NCI-H146 treated with DMSO at 0.1 percent for 48 hours (cell line): ENCODE data around the gene TC2N.
"Not testable (repeated sequence)": the region's sequence is repeated elsewhere in the genome, so short reads cannot be mapped to it uniquely, and the experiment has no call there.

Source experiments
- DNase-seq: peaks from one replicate; lab custom pipeline; 2025; ENCODE audit not compliant: unreplicated experiment; lab: John Stamatoyannopoulos, UW

TC2N gene

DNA sequence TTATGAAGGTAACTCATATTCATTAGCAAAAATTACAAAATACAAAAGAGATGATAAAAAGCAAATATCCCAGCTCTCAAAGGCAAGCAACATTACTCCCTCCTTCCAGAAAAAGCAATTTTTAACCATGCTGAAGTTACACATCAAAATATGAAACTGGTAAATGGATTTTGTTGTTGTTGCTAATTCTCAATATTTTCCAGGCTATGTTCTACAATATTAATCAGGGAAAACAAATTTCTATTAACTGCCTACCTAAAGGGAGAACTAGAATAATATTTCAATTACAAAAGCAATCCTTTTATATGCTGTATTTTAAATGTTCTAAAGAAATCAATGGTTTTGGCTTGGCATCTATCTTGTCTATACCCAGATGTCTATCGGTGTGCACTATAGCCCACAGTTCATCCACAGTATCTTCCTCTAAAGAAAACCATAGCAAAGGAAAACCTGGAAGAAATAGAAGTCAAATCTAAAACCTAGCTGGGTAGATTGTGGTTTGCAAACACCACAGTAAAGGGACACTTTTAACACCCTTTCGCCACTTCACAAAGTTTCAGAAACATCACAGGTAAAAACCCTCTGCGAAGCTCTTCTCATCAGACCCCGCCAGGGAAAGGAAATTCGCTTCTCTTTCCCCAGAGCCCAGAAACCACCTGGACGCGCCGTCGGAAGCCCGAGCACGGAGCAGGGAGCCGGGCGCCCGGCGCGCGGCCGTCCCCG lies 32.0 kb downstream of the TC2N start:
- no peak for DNase-seq

DNA sequence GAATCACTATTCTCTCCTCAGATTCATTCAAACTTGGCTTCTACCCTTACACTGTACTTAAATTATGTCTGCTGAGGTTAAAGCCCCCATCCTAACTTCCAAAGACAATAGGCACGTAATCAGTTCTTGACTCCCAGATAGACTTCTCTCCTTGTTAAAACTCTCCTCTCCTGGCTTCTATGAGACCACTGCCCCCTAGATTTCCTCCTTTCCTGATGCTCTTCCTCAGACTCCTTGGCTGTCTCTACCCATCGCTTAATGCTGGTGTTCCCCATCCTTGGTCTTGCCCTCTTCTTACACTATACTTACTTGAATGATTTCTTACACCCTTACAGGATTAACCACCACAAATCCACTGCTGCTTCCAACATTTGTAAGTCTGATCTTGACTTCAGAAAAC lies 32.8 kb downstream of the TC2N start:
- DNase-seq: no peak

DNA sequence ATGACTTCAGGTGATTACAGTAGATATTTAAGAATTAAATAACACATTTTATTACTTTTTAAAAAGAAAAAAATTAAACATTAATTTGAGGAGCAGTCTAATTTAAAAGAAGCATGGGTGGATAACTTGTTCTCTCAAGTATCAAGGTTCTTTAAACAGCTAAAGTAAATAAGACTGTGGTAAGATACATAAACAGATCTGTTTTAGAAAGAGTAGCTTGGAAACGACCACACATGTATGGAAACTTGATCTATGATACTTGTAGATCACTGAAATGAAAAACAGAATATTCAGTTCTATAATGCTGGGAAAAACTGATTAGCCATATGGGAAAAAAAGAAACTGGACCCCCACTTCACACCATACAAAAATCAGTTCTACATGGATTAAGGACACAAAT lies 36.0 kb downstream of the TC2N start:
- no peak for DNase-seq

DNA sequence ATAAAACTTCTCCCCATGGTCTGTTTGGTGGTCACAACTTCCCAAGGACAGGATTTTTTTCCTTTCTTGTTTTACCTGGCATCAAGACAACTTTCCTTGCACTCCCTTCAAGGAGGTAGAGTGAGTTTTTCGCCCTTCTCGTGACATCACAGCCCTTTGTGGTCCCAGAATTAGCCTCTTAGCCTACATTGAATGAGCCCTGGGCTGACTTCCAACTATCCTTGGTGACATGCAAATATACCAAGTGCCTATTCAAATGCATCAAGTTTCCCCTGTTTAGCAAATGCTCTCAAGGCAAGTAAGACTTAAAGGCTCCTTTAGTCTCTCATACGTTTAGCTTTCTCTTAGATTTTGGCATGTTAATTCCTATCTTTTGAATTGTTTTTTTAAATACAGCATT lies 36.6 kb downstream of the TC2N start:
- no peak for DNase-seq

DNA sequence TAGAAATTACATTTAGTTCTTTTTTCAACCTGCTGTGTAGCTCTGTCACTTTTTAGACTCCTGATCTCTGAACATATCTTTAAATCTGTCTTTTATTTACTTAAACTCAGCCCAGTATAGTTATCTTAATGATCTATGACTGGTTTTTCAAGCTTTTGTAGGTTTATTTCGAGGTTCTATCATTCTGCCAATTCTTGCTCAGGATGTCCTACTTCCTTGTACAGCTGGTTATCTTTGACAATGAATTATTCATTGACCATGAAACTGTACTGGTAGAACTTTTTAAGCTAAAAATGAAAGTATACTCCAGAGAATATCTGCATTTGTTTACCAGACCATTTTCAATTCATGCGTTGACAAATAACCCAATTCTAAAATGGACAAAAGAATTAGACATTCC lies 37.8 kb downstream of the TC2N start:
- DNase-seq: no peak

DNA sequence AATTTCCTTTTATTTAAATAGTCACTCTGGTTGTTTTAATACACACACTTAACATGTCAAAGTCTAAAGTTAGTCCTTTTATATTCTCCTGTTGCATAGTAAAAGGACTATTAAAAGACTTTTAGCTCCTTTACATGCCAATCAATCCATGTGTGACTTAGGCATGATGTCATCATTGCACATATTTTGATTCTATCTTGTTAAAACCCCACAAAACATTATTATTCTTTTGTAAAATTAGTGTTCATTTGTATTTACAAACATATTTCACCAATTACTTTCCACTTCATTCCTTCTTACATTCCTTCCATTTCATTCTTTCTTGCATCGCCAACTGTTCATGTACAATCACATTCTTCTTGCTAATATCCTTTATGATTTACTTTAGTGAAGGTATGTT lies 39.6 kb downstream of the TC2N start:
- DNase-seq: no peak

DNA sequence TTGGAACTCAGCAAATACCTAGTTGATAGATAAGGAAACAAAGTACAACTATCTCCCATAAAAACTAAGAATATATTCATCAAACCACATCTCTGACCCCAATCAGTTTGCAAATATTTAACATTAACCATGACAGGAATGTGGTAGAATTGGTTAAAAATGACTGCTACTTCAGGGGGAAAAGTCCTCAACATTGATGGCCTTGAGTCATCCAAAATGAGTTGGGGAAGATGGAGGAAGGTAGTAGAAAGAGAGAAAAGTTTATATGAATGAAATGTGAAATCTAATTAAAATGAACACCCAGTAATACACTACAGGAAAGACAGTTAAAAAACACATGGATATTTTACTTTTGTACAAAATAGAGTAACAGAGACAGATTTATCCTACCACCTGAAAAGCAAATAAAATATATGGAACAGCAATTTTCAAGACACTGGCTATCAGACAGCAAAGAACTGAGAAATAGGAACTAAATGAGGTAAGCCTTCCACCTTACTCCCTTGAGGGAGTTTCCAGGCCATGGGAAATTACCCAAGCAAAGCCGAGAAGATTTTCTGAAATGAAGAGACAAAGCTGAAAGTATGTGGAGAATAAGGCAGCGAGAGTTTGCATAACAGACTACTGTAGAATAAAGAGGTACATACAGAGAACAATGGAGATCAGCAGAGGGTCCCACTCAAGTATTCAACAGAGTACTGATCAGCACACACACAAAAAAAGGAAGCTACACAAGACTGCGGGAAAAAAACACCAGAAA lies 49.6 kb downstream of the TC2N start:
- no peak for DNase-seq

DNA sequence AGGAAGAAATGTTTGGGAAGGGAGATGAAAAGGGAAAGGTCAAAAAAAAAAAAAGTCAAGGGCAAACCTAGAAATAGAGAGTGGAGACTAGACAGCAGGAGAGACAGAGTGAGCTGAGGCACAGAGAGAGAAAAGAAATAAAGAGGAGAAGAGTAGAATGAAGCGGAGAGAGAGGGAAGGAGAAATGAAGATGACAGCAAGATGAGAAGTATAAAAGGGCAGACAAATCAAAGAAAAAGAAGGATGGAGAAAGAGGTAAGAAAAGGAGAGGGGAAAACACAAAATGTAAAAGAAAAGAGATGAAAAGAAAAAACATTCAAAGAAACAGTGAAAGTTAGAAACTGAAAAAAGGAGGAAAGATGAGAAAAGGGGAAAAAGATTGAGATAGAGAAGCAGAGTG lies 53.0 kb downstream of the TC2N start:
- DNase-seq: no peak

DNA sequence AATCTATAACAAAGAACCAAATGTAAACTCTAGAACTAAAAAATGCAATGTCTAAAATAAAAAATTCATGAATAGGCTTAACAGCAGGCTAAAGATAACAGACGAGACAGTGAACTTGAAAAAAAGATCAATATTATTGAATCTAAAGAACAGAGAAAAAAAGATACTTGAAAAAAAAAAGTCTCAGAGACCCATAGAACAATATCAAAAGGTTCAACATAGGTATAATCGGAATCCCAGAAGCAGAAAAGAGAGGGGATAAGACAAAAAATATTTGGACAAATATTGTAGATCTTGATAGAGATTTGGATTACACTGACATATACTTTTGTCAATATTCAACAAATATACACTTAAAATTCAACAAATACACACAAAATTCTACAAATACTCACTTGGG lies 56.6 kb downstream of the TC2N start:
- no peak for DNase-seq

DNA sequence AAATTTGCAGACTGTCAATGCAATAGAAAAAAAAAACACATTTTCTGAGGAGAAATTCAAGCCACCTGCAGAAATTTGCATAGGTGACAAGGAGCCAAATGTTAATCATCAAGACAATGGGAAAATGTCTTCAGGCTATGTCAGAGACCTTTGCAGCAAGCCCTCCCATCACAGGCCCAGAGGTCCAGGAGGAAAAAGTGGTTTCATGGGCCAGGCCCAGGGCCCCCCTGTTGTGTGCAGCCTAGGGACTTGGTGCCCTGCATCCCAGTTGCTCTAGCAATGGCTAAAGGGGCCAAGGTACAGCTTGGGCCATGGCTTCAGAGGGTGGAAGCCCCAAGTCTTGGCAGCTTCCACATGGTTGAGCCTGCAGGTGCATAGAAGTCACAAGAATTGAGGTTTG lies 60.6 kb downstream of the TC2N start:
- no peak for DNase-seq

DNA sequence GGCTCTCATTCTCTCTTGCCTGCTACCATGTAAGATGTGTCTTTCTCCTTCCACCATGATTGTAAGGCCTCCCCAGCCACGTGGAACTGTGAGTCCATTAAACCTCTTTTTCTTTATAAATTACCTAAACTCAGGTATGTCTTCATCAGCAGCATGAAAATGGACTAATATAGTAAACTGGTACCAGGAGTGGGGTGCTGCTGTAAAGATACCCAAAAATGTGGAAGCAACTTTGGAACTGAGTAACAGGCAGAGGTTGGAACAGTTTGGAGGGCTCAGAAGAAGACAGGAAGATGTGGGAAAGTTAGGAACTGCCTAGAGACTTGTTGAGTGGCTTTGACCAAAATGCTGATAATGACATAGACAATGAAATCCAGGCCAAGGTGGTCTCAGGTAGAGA lies 61.2 kb downstream of the TC2N start:
- not testable (repeated sequence) for DNase-seq

DNA sequence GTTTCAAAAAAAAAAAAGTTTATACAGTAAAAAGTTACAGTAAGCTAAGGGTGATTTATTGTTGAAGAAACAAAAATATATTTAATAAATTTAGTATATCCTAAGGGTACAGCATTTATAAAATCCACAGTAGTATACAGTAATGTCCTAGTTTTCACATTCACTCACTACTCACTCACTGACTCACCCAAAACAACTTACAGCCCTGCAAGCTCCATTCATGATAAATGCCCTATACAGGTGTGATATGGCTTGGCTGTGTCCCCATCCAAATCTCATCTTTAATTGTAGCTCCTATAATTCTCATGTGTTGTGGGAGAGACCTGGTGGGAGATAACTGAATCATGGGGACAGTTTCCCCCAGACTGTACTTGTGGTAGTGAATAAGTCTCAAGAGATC lies 61.7 kb downstream of the TC2N start:
- no peak for DNase-seq

DNA sequence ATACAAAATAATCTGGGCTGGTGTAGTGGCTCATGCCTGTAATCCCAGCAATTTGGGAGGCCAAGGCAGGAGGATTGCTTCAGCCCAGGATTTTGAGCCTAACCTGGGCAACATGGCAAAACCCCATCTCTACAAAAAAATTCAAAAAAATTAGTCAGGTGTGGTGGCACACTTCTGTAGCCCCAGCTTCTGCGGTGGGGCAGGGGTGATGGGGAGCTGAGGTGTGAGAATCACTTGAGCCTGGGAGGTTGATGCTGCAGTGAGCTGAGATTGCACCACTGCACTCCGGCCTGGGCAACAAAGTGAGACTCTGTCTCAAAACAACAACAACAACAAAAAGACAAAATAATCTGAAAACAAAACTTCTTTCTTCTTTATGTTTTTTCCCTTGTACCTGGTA lies 66.0 kb downstream of the TC2N start:
- DNase-seq: no peak

DNA sequence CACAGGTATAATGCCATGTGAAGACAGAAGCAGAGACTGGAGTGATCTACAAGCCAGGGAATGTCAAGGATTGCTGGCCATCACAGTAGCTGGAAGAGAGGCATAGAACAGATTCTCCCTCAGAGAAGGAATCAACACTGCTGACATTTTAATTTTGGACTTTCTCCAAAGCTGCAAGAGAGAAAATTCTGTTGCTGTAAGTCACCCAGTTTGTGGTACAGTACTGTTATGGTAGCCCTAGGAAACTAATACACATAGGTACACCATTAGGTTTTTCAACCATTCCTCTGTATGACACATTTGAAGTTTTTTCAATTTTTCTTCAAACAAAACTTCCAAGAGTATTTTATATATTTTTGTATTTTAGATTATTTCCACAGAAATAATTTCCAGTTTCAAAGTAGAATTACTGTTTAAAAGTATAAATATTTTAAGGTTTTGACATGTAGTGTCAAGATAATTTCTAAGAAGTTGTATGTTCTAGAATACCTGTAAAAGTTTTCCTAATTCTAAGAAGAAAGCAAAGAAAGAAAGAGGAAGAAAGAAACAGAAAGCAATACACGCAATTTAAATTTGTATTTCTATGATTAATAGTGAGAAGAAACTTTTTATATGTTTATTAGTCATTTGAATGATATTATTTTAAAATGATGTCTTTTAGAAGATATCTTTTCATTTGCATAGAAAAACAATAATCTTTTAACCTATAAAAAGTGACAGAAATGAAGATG lies 70.6 kb downstream of the TC2N start:
- DNase-seq: no peak

DNA sequence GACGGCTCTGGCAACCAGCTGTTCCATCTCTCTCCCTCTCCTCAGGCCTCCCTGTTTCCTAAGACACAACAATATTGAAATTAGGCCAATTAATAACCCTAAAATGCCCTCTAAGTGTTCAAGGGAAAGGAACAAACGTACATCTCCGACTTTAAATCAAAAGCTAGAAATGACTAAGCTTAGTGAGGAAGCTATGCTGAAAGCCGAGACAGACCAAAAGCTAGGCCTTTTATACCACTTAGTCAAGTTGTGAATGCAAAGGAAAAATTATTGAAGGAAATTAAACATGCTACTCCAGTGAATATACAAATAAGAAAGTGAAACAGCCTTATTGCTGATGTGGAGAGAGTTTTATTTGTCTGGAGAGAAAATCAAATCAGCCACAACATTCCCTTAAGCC lies 73.6 kb downstream of the TC2N start:
- DNase-seq: no peak

DNA sequence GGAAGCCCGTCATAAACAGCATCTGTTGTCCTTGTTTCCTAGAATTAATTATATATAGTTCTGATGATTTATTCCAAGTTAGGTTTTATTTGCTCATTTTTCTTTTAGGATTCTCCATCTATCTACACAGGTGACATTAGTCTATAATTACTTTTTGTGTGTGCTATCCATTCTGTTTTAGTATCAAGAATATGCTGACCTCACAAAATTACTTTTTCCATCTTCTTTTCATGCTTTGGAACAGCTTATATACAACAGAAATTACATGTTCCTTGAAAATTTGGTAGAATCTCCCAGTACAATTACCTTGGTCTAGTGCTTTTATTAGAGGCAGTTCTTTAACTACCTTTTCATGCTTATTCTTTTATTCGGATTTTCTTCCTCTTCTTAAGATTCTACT lies 81.1 kb downstream of the TC2N start:
- DNase-seq: no peak

DNA sequence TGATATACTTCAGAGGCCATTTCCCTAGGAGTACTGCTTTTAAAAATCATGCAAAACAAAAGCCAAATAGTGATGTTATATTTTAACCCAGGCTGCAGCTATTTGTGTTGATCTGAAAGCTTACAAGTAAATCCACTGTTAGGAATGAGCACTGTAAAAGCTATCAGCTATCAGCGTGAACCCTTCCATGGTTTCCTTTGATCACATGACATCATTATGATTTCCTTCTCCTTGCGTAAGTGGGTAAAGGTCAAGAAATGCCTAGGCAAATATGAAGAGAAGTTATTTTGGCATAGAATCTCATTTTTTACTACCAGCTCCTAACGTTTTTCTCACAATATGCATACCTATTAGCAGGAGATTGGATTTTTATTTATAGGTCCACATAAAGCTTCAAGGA lies 86.9 kb downstream of the TC2N start:
- no peak for DNase-seq

DNA sequence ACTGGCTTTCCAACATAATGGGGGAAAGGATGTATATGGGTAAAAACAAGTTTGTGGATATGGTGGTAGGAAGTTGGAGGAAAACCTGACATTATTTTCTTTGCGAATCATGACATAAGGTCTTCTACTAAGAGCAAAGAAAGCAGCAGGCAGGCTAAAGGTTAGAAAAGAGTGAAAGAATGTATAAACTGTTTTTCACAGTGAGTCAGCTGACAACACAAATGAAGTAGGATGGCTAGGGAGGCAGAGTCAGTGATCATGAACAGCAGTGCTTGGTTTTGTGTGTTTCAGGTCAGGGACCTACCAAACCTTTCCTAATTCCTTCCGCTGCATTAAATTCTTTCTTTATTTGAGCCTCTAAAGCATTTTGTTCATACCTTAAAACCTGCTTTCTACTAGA lies 89.1 kb downstream of the TC2N start:
- no peak for DNase-seq

DNA sequence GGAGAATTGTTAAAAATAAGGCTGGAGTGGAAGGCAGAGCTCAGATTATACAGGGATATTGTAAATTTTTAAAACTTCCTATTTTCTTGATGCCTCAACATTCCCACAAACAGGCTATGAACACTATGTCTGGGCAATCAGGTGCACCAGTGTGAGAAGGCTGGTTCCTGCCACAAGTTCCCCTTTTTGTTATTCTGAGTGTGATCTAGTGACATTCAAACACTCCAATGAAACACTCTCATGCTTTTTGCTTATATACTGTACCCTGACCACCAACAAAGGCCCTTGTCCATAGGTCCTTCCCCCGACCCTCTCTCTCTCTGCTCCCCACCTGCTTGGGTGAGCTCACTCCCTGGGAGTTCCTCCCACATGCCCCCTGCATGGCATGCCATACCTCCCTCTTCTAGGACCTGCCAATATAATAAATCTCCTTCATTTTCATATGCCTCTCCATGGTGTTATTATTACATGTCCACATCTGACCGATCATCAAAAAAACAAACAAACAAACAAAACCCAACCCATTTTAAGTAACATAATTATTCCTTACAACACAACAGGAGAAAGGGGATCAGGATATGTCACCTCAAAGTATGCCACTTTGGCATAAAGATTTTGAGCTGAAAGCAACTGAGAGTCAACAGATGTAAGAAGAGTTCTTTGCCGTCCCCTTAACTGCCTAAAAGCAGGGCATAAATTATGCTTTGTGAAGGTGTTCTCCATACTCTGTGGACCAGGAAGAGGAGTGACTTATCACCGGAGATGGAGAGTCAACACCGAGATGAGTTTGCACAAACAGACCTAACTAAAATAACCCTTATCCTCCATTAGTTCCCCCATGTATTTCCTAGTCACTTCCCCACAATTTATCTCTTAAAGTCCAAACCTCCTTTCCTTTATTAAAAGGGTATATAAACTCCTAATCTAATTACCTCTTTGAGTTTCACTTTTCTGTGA lies 92.9 kb downstream of the TC2N start:
- no peak for DNase-seq

DNA sequence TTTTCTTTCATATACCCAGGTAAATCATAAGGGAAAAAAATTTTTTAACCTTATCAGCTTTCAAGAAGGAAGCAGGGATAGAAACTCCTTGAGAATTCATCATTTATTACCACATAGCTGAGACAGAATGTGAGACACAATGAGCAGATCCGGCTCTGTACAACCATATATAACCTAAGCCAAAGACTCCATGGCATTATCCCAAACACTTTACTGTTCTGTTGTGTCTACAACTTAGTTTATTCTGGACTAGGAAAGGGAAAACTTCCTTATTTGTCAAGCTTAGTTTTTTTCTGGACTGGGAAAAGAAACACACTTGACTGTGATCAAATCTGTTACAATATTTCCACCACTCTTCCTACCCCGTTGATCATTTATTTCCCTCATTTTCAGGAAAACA lies 97.2 kb downstream of the TC2N start:
- no peak for DNase-seq
